Measurements from ENCODE around the gene FOXP1. TPM values are rescaled to one million over a fixed set of nuclear protein-coding genes. Genes with fewer than 3 reads are reported as not detected.

Gene FOXP1
- total and polyA plus RNA-seq, 3 donors from 2014 or later: 37.8 to 105 (median 75.9) TPM

DNA sequence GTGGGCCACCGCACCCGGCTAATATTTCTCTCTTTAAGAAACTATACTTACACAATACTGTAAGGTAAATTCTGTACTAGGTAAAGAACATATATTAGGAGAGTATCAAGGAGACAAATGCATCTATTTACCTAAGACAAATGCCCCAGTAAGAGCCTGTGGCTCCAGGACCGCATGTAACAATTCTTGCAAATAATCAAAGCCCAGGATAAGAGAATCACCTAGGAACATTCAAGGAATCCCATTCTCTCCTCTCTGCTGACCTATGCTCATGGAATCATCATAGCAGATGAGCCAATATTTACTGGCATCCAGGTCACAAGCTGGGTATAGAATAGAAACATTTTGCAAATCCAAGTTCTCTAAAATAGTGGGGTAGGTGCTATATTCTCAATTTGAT is 347.7 kb downstream of the FOXP1 start:
- no peak for TF ChIP-seq POLR2A (IDR thresholded peaks at IDR 0.05)
- TF ChIP-seq, protein P1, sequence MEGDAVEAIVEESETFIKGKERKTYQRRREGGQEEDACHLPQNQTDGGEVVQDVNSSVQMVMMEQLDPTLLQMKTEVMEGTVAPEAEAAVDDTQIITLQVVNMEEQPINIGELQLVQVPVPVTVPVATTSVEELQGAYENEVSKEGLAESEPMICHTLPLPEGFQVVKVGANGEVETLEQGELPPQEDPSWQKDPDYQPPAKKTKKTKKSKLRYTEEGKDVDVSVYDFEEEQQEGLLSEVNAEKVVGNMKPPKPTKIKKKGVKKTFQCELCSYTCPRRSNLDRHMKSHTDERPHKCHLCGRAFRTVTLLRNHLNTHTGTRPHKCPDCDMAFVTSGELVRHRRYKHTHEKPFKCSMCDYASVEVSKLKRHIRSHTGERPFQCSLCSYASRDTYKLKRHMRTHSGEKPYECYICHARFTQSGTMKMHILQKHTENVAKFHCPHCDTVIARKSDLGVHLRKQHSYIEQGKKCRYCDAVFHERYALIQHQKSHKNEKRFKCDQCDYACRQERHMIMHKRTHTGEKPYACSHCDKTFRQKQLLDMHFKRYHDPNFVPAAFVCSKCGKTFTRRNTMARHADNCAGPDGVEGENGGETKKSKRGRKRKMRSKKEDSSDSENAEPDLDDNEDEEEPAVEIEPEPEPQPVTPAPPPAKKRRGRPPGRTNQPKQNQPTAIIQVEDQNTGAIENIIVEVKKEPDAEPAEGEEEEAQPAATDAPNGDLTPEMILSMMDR (IDR thresholded peaks at IDR 0.05): no peak
- Histone ChIP-seq H3K27ac (no peak overlapping the region), H3K9me3 (no peaks in the 10 kb centered on the region), H3K27me3 (no peaks in the 10 kb centered on the region), H3K36me3 (ENCODE audit: low read depth, missing control alignments) (no peaks in the 10 kb centered on the region), H3K4me1 (peaks cover 6% of the 10 kb centered on the region), H3K4me3 (no peak overlapping the region)
- no peak for DNase-seq
- 95 to 98% methylated on average over 3 of the region's 3 CpGs for WGBS, 2 donors
- intact Hi-C loops (cut with DNase I; ENCODE audit: low total_unique reads): no loop called here

DNA sequence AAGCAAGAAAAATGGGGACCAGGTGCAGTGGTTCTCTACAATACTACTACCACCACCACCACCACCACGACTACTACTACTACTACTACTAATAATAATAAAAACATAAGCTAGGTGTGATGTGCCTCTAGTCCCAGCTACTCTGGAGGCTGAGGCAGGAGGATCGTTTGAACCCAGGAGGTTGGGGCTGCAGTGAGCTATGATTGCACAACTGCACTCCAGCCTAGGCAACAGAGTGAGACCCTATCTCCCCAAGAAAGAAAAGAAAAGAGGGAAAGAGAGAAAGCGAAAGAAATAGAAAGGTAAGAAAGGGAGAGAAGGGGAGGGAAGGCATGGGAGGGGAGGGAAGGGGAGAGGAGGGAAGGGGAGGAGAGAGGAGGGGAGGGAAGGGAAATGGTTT is 350.6 kb downstream of the FOXP1 start:
- no peaks in the 10 kb centered on the region for H3K36me3 ChIP-seq (ENCODE audit: low read depth, missing control alignments)
- H3K27me3 ChIP-seq: no peaks in the 10 kb centered on the region
- no peaks in the 10 kb centered on the region for H3K4me1 ChIP-seq
- WGBS, 2 donors: 90 to 92% methylated on average over 3 of the region's 3 CpGs
- DNase-seq: no peak
- H3K27ac ChIP-seq: no peak overlapping the region
- TF ChIP-seq, protein P1 (IDR thresholded peaks at IDR 0.05): no peak
- TF ChIP-seq POLR2A (IDR thresholded peaks at IDR 0.05): no peak
- no peak overlapping the region for H3K4me3 ChIP-seq
- intact Hi-C loops (cut with DNase I; ENCODE audit: low total_unique reads): no loop called here
- no peaks in the 10 kb centered on the region for H3K9me3 ChIP-seq

DNA sequence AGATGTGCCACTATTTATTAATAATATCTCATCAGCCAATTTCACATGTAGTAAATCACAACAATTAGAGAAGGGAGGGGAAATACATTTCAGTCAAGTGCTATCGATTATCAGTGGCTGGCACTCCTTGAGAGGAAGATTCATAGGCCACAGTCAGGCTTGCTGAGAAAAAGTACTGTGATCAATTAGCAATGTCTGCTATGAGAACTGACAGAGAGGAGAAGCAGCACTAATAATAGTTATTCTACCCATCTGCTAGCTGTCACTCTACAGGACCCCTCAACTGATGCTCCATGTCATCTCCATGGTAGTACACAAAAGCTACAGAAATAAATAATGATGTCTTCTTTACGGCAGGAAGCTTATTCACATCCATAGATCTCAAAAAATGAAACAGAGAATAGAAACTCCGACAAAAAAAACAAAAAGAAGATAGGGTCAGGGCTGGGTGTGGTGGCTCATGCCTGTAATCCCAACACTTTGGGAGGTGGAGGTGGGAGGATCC is 351.3 kb downstream of the FOXP1 start:
- intact Hi-C loops (cut with DNase I; ENCODE audit: low total_unique reads): no loop called here

DNA sequence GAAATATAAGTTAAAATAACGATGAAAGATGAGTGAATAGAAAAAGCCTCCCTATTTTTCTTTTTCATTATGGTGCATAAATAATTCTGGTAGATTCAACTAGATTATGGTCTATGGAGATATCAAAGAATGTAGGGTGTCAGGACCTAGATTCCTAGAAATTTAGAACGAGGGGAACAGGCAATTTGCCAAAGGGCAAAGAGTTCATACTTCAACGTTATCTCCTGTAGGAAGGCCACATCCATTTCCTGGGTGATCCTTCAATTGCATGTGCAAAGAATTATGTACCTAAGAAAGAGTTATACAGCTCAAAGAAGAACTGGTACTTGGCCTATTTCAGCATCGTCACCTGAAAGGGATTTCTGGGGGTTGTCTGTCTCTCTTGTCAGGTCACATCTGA is 351.8 kb downstream of the FOXP1 start:
- no peak for DNase-seq
- intact Hi-C loops (cut with DNase I; ENCODE audit: low total_unique reads): no loop called here
- Histone ChIP-seq H3K4me3 (no peak overlapping the region), H3K36me3 (ENCODE audit: low read depth, missing control alignments) (no peaks in the 10 kb centered on the region), H3K27me3 (no peaks in the 10 kb centered on the region), H3K4me1 (no peaks in the 10 kb centered on the region), H3K9me3 (no peaks in the 10 kb centered on the region), H3K27ac (no peak overlapping the region)
- WGBS, 2 donors: 75 to 79% methylated on average over 4 of the region's 4 CpGs
- TF ChIP-seq, protein P1 (IDR thresholded peaks at IDR 0.05): no peak
- no peak for TF ChIP-seq POLR2A (IDR thresholded peaks at IDR 0.05)

More for the DNA sequence above, 351.3 kb downstream of the FOXP1 start:
- Histone ChIP-seq H3K36me3 (ENCODE audit: low read depth, missing control alignments) (no peaks in the 10 kb centered on the region), H3K4me3 (no peak overlapping the region), H3K27me3 (no peaks in the 10 kb centered on the region), H3K27ac (no peak overlapping the region), H3K9me3 (no peaks in the 10 kb centered on the region), H3K4me1 (no peaks in the 10 kb centered on the region)
- no peak for DNase-seq
- TF ChIP-seq, protein P1 (IDR thresholded peaks at IDR 0.05): no peak
- no peak for TF ChIP-seq POLR2A (IDR thresholded peaks at IDR 0.05)
- WGBS, 2 donors: 66 to 75% methylated on average over 3 of the region's 3 CpGs

DNA sequence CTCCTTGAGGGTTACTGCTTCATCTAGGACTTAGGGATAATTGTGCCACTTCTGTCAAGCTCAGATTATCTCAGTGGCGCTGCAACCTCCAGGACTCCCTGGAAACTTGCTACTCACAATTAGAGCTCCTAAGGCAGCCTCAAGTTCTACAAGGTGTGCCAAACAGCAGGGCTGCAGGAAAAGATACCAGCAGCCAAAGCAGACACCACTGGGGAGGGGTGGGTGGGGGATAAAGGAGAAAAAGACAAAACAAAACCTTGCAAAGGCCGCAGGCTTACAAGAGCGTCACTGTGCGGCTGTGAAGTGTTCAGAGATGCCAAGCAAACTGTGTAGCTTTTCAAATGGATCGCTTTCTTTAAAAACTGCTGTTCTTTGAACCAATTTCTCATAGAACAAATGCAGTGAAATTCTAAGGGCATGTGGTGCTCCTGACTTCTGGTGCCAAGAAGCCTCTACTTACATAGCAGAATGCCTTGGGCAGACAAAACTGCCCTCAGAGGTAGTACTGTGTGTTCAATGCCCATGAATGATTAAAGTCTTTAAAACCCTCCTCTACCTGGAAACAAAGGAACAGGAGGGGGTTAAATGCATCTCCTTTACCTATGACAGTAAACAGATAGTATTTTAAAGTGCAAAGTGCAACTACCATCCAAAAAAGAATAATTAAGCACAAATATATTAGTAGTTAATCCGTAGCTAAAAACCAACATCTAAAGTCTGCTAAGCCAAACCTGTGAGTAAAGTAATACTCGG is 353.4 kb downstream of the FOXP1 start:
- Histone ChIP-seq H3K9me3 (no peaks in the 10 kb centered on the region), H3K4me1 (no peaks in the 10 kb centered on the region), H3K36me3 (ENCODE audit: low read depth, missing control alignments) (no peaks in the 10 kb centered on the region), H3K27me3 (no peaks in the 10 kb centered on the region), H3K27ac (no peak overlapping the region), H3K4me3 (no peak overlapping the region)
- TF ChIP-seq, protein P1 (IDR thresholded peaks at IDR 0.05): no peak
- no peak for TF ChIP-seq POLR2A (IDR thresholded peaks at IDR 0.05)
- WGBS, 2 donors: 89 to 90% methylated on average over 7 of the region's 7 CpGs
- intact Hi-C loops (cut with DNase I; ENCODE audit: low total_unique reads): no loop called here
- no peak for DNase-seq
